Measurements from ENCODE around the gene RCN2. TPM values are rescaled to one million over a fixed set of nuclear protein-coding genes. Genes with fewer than 3 reads are reported as not detected.

RCN2 gene
- total and polyA plus RNA-seq, 2 of the 13 experiments (the other 11 are each of a cell fraction or from before 2014, with no cell fraction given) = 84.4 to 89.0 TPM

DNA sequence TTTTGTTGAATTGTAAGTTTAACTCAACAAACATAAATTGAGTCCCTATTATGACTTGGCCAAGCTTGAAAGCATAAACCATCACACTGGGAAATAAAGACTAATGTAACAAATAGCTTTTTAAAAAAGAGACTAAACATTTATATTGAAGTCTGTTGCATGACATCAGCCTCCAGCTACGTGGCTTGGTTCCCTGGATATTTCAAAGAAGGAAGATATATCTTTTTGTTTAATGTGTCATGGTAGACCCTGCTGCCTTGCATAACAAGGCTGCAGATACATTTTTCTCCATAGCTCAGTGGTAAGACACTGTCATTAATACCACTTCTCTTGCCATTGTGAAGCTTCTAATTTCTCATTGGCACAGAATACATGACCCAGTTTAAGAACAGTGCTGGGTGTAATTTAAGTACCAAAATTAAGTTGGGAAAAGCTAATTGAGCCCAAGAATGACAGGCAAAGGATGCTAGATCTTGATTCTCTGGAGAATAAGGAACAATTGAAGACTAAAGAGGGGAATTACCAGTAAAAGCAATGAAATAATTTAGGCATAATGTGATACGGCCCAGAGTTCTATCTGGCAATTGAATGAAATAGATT is 14.0 kb downstream of the RCN2 start (continued):
- TF ChIP-seq ZNF782 (CRISPR knock-in tag; IDR thresholded peaks at IDR 0.05; ENCODE audit: borderline replicate concordance) = no peak
- TF ChIP-seq, protein P1, sequence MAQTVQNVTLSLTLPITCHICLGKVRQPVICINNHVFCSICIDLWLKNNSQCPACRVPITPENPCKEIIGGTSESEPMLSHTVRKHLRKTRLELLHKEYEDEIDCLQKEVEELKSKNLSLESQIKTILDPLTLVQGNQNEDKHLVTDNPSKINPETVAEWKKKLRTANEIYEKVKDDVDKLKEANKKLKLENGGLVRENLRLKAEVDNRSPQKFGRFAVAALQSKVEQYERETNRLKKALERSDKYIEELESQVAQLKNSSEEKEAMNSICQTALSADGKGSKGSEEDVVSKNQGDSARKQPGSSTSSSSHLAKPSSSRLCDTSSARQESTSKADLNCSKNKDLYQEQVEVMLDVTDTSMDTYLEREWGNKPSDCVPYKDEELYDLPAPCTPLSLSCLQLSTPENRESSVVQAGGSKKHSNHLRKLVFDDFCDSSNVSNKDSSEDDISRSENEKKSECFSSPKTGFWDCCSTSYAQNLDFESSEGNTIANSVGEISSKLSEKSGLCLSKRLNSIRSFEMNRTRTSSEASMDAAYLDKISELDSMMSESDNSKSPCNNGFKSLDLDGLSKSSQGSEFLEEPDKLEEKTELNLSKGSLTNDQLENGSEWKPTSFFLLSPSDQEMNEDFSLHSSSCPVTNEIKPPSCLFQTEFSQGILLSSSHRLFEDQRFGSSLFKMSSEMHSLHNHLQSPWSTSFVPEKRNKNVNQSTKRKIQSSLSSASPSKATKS (CRISPR knock-in tag; IDR thresholded peaks at IDR 0.05) = no peak
- TF ChIP-seq DNMT3B (CRISPR knock-in tag; conservative IDR thresholded peaks at IDR 0.05) = no peak
- TF ChIP-seq KDM6A (CRISPR knock-in tag; IDR thresholded peaks at IDR 0.05; ENCODE audit: low read depth) = no peak
- TF ChIP-seq, protein P2, sequence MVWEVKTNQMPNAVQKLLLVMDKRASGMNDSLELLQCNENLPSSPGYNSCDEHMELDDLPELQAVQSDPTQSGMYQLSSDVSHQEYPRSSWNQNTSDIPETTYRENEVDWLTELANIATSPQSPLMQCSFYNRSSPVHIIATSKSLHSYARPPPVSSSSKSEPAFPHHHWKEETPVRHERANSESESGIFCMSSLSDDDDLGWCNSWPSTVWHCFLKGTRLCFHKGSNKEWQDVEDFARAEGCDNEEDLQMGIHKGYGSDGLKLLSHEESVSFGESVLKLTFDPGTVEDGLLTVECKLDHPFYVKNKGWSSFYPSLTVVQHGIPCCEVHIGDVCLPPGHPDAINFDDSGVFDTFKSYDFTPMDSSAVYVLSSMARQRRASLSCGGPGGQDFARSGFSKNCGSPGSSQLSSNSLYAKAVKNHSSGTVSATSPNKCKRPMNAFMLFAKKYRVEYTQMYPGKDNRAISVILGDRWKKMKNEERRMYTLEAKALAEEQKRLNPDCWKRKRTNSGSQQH (CRISPR knock-in tag; IDR thresholded peaks at IDR 0.05; ENCODE audit: low read depth) = no peak
- TF ChIP-seq IRX3 (CRISPR knock-in tag; IDR thresholded peaks at IDR 0.05; ENCODE audit: borderline replicate concordance, low read depth) = no peak
- no peak for TF ChIP-seq ZNF160 (CRISPR knock-in tag; IDR thresholded peaks at IDR 0.05)
- TF ChIP-seq ELF3 (CRISPR knock-in tag; IDR thresholded peaks at IDR 0.05) = no peak
- no peak for TF ChIP-seq MLLT10 (CRISPR knock-in tag; IDR thresholded peaks at IDR 0.05)
- TF ChIP-seq ZNF382 (CRISPR knock-in tag; IDR thresholded peaks at IDR 0.05; ENCODE audit: borderline replicate concordance) = no peak
- TF ChIP-seq, protein P3, sequence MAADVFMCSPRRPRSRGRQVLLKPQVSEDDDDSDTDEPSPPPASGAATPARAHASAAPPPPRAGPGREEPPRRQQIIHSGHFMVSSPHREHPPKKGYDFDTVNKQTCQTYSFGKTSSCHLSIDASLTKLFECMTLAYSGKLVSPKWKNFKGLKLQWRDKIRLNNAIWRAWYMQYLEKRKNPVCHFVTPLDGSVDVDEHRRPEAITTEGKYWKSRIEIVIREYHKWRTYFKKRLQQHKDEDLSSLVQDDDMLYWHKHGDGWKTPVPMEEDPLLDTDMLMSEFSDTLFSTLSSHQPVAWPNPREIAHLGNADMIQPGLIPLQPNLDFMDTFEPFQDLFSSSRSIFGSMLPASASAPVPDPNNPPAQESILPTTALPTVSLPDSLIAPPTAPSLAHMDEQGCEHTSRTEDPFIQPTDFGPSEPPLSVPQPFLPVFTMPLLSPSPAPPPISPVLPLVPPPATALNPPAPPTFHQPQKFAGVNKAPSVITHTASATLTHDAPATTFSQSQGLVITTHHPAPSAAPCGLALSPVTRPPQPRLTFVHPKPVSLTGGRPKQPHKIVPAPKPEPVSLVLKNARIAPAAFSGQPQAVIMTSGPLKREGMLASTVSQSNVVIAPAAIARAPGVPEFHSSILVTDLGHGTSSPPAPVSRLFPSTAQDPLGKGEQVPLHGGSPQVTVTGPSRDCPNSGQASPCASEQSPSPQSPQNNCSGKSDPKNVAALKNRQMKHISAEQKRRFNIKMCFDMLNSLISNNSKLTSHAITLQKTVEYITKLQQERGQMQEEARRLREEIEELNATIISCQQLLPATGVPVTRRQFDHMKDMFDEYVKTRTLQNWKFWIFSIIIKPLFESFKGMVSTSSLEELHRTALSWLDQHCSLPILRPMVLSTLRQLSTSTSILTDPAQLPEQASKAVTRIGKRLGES (CRISPR knock-in tag; IDR thresholded peaks at IDR 0.05; ENCODE audit: borderline replicate concordance) = no peak
- no peak for TF ChIP-seq PCBP1 (IDR thresholded peaks at IDR 0.05; ENCODE audit: borderline replicate concordance, low read depth, low read length)
- no peak for TF ChIP-seq GTF3A (CRISPR knock-in tag; conservative IDR thresholded peaks at IDR 0.05)
- TF ChIP-seq SRF (IDR thresholded peaks at IDR 0.05; ENCODE audit: low read depth, low read length) = no peak
